OCI-LY7 (cell line): ENCODE data around the gene TJP1. TPM values are rescaled to one million over a fixed set of nuclear protein-coding genes. Genes with fewer than 3 reads are reported as not detected.

ENCODE experiments used
- BruUV-seq: library from RNA; stranded (reverse); fragments of 400-500 nt; replicated peaks from 2 replicates; lab custom pipeline; 2021; lab: Mats Ljungman, UMichigan
- CTCF ChIA-PET: fragments of 300-600 bp; sonication (Branson Sonifier 250); formaldehyde crosslinking; loops from one replicate; lab custom pipeline; 2022; ENCODE audit warnings: antibody characterized with exemption; ENCODE audit not compliant: unreplicated experiment; lab: Charles Lee
- POLR2A ChIA-PET: fragments of 300-600 bp; sonication (Branson Sonifier 250); formaldehyde crosslinking; loops from one replicate; lab custom pipeline; 2022; ENCODE audit warnings: antibody characterized with exemption; lab: Charles Lee
- DNase-seq: peaks from one replicate; pipeline ENCODE4 v3.0.0-alpha.2; 2015; ENCODE audit warnings: low spot score
- H2AFZ ChIP-seq: fragments of 200-600 bp; sonication (generic), shearing (Covaris generic); 2 replicates; pipeline ENCODE4 v1.6.1; 2014; ENCODE audit warnings: mild to moderate bottlenecking, antibody characterized with exemption, low read length, moderate library complexity
- H3K27ac ChIP-seq: fragments of 200-600 bp; sonication (generic); 2 replicates; pipeline ENCODE4 v1.5.1; 2014; ENCODE audit warnings: mixed run types, low read depth, mild to moderate bottlenecking, moderate library complexity, low read length, inconsistent platforms; ENCODE audit not compliant: poor library complexity, severe bottlenecking
- H3K36me3 ChIP-seq: fragments of 200-600 bp; sonication (generic); 2 replicates; pipeline ENCODE4 v1.6.1; 2014; ENCODE audit warnings: mild to moderate bottlenecking, antibody characterized with exemption, low read length, moderate library complexity, mixed read lengths; ENCODE audit not compliant: insufficient read depth
- H3K4me1 ChIP-seq: fragments of 200-600 bp; sonication (generic); 2 replicates; pipeline ENCODE4 v1.5.1; 2014; ENCODE audit warnings: mild to moderate bottlenecking, low read length; ENCODE audit not compliant: insufficient read depth, poor library complexity, severe bottlenecking
- H3K4me2 ChIP-seq: fragments of 200-600 bp; sonication (generic); 2 replicates; pipeline ENCODE4 v1.6.1; 2014; ENCODE audit warnings: mild to moderate bottlenecking, low read length
- H3K4me3 ChIP-seq: fragments of 200-600 bp; sonication (generic); 2 replicates; pipeline ENCODE4 v1.5.1; 2014; ENCODE audit warnings: mild to moderate bottlenecking, low read depth, low read length; ENCODE audit not compliant: poor library complexity, severe bottlenecking
- H3K79me2 ChIP-seq: fragments of 200-600 bp; sonication (generic); 2 replicates; pipeline ENCODE4 v1.6.1; 2016; ENCODE audit warnings: low read depth, mild to moderate bottlenecking, low read length, moderate library complexity, mixed read lengths; ENCODE audit not compliant: insufficient read depth
- H3K9me2 ChIP-seq: fragments of 200-600 bp; sonication (generic); 2 replicates; pipeline ENCODE4 v1.6.1; 2016; ENCODE audit warnings: mild to moderate bottlenecking, low read length, mixed read lengths; ENCODE audit not compliant: insufficient read depth
- H3K9me3 ChIP-seq: fragments of 200-600 bp; sonication (generic); 2 replicates; pipeline ENCODE4 v1.6.1; 2014; ENCODE audit warnings: mild to moderate bottlenecking, mixed run types, low read length, mixed read lengths
- H4K20me1 ChIP-seq: fragments of 200-600 bp; sonication (generic); 2 replicates; pipeline ENCODE4 v1.6.1; 2014; ENCODE audit warnings: mild to moderate bottlenecking, antibody characterized with exemption, low read length, moderate library complexity, mixed read lengths; ENCODE audit not compliant: insufficient read depth
- EZH2phosphoT487 ChIP-seq: fragments of 200-600 bp; sonication (generic); IDR thresholded peaks from 2 replicates; pipeline ENCODE4 v1.6.1; 2018; ENCODE audit warnings: low read depth, borderline replicate concordance, mild to moderate bottlenecking, mixed run types, antibody characterized with exemption, low read length, moderate library complexity, mixed read lengths
- intact Hi-C: fragments of 100-400 bp; cut with micrococcal nuclease; formaldehyde crosslinking; loops from one replicate; pipeline ENCODE4 v1.10.0; 2022; ENCODE audit not compliant: unreplicated experiment
- total RNA-seq, 2 experiments: library from RNA; depleted of rRNA in 1 of 2; stranded (reverse); fragments of >200 nt in 1 of 2; shearing (Covaris generic) in 1 of 2; gene quantifications; 2 replicates each; pipeline ENCODE4 v1.2.3, GENCODE V29; 2014 to 2022
- TF ChIP-seq, protein P1 (sequence below): fragments of 200-600 bp; sonication (generic); conservative IDR thresholded peaks from 2 replicates; pipeline ENCODE4 v1.5.1; 2014; ENCODE audit warnings: mild to moderate bottlenecking, antibody characterized with exemption, low read length, moderate library complexity, mixed read lengths

Gene TJP1
- total RNA-seq, 2 experiments from 2014 or later = 0.19 to 0.32 TPM

- DNase-seq = no peak
- no TSS peak for BruUV-seq
- Histone ChIP-seq H3K9me3 (no peaks in the 10 kb centered on the region), H3K4me1 (no peaks in the 10 kb centered on the region), H2AFZ (no peak overlapping the region), H3K4me2 (no peak overlapping the region), H3K27ac (no peak overlapping the region), H3K9me2 (no peaks in the 10 kb centered on the region), H3K36me3 (no peaks in the 10 kb centered on the region), H3K79me2 (no peaks in the 10 kb centered on the region), H4K20me1 (no peaks in the 10 kb centered on the region), H3K4me3 (no peak overlapping the region)
- intact Hi-C loops = no loop called here
- CTCF ChIA-PET = no interaction called here
- TF ChIP-seq EZH2phosphoT487 = no peak
- TF ChIP-seq, protein P1, sequence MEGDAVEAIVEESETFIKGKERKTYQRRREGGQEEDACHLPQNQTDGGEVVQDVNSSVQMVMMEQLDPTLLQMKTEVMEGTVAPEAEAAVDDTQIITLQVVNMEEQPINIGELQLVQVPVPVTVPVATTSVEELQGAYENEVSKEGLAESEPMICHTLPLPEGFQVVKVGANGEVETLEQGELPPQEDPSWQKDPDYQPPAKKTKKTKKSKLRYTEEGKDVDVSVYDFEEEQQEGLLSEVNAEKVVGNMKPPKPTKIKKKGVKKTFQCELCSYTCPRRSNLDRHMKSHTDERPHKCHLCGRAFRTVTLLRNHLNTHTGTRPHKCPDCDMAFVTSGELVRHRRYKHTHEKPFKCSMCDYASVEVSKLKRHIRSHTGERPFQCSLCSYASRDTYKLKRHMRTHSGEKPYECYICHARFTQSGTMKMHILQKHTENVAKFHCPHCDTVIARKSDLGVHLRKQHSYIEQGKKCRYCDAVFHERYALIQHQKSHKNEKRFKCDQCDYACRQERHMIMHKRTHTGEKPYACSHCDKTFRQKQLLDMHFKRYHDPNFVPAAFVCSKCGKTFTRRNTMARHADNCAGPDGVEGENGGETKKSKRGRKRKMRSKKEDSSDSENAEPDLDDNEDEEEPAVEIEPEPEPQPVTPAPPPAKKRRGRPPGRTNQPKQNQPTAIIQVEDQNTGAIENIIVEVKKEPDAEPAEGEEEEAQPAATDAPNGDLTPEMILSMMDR = no peak
- POLR2A ChIA-PET = interaction anchor here (0.5 to 0.7 kb wide), 2 partner anchors 10 to 87 kb away, joined by 3 to 4 read pairs; no protein-coding TSS in a partner anchor
Measured at GRCh38 chr15:29812384-29812694, 9.9 kb downstream of the TJP1 start.

DNA sequence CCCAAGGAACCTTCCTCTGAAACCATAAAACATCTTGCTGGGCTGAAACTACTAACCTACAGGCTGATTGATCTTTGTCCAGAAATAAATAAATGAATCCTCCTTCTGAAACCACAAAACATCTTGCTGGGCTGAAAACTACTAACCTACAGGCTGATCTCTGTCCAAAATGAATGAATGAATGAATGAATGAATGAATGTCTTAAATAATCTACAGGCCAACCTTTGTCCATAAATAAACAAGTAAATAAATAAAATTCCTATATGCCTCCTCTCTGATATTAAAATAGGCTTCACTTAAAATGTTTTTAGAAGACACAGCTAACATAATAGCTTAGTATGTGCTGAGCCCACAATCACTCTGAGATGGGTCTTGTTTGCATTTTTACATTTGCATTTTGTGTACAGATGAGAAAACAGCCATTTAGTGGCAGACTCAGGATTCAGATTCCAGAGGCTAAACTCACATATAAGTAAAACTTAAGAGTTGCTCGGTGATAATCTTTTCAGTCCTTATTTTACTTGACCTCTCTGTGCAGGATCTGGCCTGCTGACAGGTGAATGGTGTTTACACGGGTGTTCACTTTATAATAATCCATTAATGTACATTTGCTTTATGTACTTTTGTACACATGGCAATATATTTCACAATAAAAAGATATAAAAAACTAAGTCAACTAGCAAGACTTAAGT, 10.4 kb downstream of the TJP1 start:
- H3K4me1 ChIP-seq = no peaks in the 10 kb centered on the region
- no TSS peak for BruUV-seq
- H2AFZ ChIP-seq = no peak overlapping the region
- H3K4me3 ChIP-seq = no peak overlapping the region
- H3K4me2 ChIP-seq = no peak overlapping the region
- no peaks in the 10 kb centered on the region for H3K79me2 ChIP-seq
- DNase-seq = no peak
- no peaks in the 10 kb centered on the region for H3K9me3 ChIP-seq
- TF ChIP-seq, protein P1 = no peak
- TF ChIP-seq EZH2phosphoT487 = no peak
- H3K36me3 ChIP-seq = no peaks in the 10 kb centered on the region
- intact Hi-C loops = no loop called here
- no peaks in the 10 kb centered on the region for H4K20me1 ChIP-seq
- ChIA-PET CTCF (no interaction called here), POLR2A (interaction anchor here (0.5 to 0.7 kb wide), 2 partner anchors 10 to 88 kb away, joined by 3 to 4 read pairs; no protein-coding TSS in a partner anchor)
- no peaks in the 10 kb centered on the region for H3K9me2 ChIP-seq
- H3K27ac ChIP-seq = no peak overlapping the region

- POLR2A ChIA-PET = no interaction called here
- no peaks in the 10 kb centered on the region for H4K20me1 ChIP-seq
Measured at GRCh38 chr15:29805708-29806104, 16.6 kb downstream of the TJP1 start.

More at GRCh38 chr15:29805708-29806104, 16.6 kb downstream of the TJP1 start:
- intact Hi-C loops = no loop called here
- no peak overlapping the region for H3K4me3 ChIP-seq
- no peak for TF ChIP-seq EZH2phosphoT487
- TF ChIP-seq, protein P1 = no peak
- no peaks in the 10 kb centered on the region for H3K79me2 ChIP-seq
- H3K4me2 ChIP-seq = no peak overlapping the region
- no peak overlapping the region for H3K27ac ChIP-seq
- H3K9me2 ChIP-seq = no peaks in the 10 kb centered on the region
- CTCF ChIA-PET = no interaction called here
- DNase-seq = no peak
- H2AFZ ChIP-seq = no peak overlapping the region
- H3K9me3 ChIP-seq = no peaks in the 10 kb centered on the region
- H3K4me1 ChIP-seq = peaks cover 4% of the 10 kb centered on the region
- H3K36me3 ChIP-seq = no peaks in the 10 kb centered on the region
- BruUV-seq = no TSS peak
